GM18951 (cell line): Measurements from ENCODE around the gene TRAFD1.

Experiments used
- POLR2A ChIP-seq: IDR thresholded peaks from 4 replicates; pipeline ENCODE4 v1.6.1; 2011; ENCODE audit warnings: mild to moderate bottlenecking; ENCODE audit not compliant: insufficient read length, insufficient read depth; ENCODE audit errors: extremely low read depth
- in situ Hi-C: fragments of 300-500 bp; cut with MboI; formaldehyde crosslinking; loops from one replicate; pipeline ENCODE4 v1.12.0; 2022; ENCODE audit warnings: low sequenced_read_pairs, mixed read lengths, inconsistent platforms; ENCODE audit not compliant: unreplicated experiment

TRAFD1 gene

GRCh38 chr12:112180422-112180821 is 55.1 kb downstream of the TRAFD1 start:
- in situ Hi-C loops: no loop called here
- no peak for TF ChIP-seq POLR2A

- in situ Hi-C loops: no loop called here
- TF ChIP-seq POLR2A: no peak
Observed at GRCh38 chr12:112182499-112182898, 57.1 kb downstream of the TRAFD1 start.

GRCh38 chr12:112183141-112184021 is 58.0 kb downstream of the TRAFD1 start:
- in situ Hi-C loops: no loop called here
- TF ChIP-seq POLR2A: no peak

GRCh38 chr12:112184056-112184887 is 58.9 kb downstream of the TRAFD1 start:
- in situ Hi-C loops: no loop called here
- no peak for TF ChIP-seq POLR2A

- in situ Hi-C loops: no loop called here
- TF ChIP-seq POLR2A: no peak
Observed at GRCh38 chr12:112185093-112185923, 59.9 kb downstream of the TRAFD1 start.

GRCh38 chr12:112188130-112188830 is 62.9 kb downstream of the TRAFD1 start:
- in situ Hi-C loops: no loop called here
- no peak for TF ChIP-seq POLR2A

- in situ Hi-C loops: no loop called here
- no peak for TF ChIP-seq POLR2A
Observed at GRCh38 chr12:112190231-112191025, 65.1 kb downstream of the TRAFD1 start.

GRCh38 chr12:112191201-112191600 is 65.8 kb downstream of the TRAFD1 start:
- in situ Hi-C loops: no loop called here

GRCh38 chr12:112191840-112192321 is 66.5 kb downstream of the TRAFD1 start:
- in situ Hi-C loops: no loop called here
- no peak for TF ChIP-seq POLR2A

More at GRCh38 chr12:112191201-112191600, 65.8 kb downstream of the TRAFD1 start:
- TF ChIP-seq POLR2A: no peak

GRCh38 chr12:112192475-112192874 is 67.1 kb downstream of the TRAFD1 start:
- in situ Hi-C loops: no loop called here
- TF ChIP-seq POLR2A: no peak

GRCh38 chr12:112194601-112195247 is 69.4 kb downstream of the TRAFD1 start:
- TF ChIP-seq POLR2A: no peak
- in situ Hi-C loops: no loop called here
